GM21526 (cell line): ENCODE measurements around the gene AKR7A2.

Source experiments
- ATAC-seq: cut with Tn5 transposase; IDR thresholded peaks from one replicate; pipeline ENCODE4 v1.9.1; 2021; ENCODE audit warnings: moderate library complexity; ENCODE audit not compliant: unreplicated experiment, low FRiP score

AKR7A2 gene

DNA sequence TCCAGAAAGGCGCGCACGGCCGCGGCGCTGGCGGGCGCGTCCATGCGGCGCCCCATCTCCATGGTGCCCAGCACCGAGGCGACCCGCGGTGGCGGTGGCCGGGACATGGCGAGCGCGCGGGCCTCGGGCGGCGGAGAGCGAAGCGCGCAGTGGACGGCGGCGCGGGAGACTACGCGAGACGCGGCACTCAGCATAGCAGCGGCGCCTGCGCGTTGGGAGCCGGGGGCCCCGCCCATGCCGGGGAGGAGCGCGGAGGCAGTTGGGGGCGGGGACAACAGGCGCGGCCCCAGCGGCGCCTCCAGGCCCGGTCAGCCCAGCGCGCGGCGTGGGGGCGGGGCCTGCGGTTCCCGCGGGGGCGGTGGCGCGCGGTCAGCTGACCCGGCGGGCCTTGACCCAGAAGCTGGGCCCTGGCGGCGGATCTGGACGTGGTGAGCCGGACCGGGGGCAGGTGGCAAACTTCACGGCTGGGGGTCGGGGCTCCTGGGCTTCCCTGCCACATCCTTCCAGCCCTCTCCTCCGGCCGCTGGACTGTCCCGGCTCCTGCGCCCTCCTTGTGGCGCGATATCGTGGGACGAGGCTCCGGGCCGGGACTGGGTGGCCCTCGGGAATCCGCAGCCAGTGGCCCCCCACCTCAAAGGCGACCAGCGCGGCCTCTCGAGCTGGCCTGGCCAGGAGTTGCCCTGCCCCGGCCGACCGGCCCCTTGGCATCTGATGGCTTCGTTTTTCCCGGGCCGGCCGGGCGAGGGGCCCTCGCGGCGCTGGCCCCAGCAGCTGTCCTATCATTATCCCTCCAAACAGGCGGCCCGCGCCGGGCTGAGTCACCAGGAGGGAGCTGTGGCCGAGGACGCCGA lies at the start of gene AKR7A2, which contains the start of gene SLC66A1:
AKR7A2 (minus strand) TSS at position 214 of the 851 bp plus-strand sequence; CDS start at position 194, 20 bp downstream.
SLC66A1 (plus strand) TSS at position 396 of the 851 bp plus-strand sequence. CDS start 5,352 bp downstream, outside the sequence.
- ATAC-seq = peak; percentile 53

DNA sequence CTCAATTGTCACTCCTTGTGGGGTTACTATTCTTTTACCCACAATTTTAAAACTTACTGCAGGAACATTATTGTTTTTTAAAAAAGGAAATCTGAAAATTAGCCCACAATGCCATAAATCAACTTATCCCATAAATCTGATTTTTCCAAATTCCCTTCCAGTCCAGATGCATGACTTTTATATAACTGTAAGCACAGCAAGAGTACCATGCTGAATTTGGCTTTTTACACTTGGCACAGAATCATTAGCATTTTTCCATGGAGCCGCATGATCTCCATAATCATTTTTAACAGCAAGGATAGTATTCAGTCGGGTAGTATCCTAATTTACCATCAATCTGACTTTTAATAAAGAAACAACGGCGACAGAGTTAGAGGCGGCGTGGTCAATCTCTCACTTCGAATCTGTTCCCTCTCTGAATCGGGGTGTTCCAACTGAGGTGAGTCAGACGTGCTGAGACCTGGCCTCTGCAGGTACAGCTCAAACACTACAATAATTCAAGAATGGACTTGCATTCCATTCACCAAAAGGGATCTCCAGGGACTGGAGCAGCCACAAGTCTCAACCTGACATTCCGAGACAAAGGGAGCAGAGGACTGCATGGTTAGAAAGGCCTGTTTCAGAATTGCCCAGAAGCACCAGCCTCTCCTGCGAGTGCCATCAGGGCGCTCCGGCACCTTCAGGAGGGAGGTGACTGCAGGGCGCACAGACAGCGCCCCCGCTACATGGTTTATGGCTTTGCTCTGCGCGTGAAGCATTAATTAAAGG lies 49.1 kb upstream of the AKR7A2 start:
- ATAC-seq = no peak

DNA sequence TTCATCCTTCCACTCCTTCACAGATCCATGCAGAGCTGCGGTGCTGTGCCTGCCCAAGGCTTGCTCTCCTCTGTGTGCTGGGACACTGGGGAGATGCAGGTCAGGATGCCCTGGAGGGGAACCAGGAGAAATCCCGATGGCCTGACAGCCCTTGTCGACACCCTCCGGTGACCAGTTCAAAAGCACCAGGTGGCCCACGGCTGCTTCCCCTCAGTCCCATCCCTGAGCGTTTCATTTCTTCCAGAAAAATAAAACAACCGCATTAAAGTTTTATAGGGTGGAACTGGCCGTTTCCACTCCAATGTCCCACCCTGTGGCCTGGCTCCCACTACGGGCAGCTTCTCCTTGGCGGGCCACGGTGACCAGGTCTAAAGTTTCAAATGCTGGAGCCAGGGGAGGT lies 48.5 kb upstream of the AKR7A2 start:
- ATAC-seq = no peak

DNA sequence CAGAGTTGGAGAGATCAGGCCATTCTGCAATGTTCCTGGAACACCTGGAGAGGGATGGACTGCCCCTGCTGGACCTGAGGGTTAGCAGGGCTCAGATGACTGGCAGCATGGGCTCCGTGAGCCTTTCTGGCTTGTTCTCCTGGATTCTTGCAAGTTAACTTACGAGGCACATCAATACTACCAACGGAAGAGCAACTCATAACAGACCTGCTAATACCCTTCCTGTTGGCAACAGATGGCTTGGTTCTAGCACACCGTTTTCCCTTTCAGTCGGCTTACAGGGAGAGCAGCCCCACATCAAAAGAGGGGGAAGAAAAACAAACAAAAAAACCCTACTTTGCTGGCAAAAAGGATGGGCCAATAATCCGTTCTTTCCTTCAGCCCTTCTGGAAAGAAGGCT lies 48.1 kb upstream of the AKR7A2 start:
- ATAC-seq = no peak

DNA sequence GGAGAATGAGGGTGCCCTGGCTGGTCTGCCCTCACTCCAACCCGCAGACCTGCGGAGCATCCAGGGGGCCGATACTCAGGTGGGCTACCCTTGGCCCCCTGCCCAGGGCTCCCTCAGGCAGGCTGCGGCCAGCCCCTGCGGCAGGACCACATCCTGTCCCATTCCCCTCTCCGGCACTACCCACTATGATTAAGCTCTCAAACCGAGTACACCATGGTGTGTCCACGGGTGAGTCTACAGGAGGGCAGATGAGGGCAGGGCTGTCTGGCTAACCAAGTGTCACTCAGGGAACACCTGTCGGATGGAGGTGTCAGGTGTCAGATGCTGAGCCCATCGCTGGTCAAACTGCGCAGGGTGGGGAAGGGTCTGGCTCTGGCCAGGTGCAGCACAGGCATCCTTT lies 47.4 kb upstream of the AKR7A2 start:
- no peak for ATAC-seq

DNA sequence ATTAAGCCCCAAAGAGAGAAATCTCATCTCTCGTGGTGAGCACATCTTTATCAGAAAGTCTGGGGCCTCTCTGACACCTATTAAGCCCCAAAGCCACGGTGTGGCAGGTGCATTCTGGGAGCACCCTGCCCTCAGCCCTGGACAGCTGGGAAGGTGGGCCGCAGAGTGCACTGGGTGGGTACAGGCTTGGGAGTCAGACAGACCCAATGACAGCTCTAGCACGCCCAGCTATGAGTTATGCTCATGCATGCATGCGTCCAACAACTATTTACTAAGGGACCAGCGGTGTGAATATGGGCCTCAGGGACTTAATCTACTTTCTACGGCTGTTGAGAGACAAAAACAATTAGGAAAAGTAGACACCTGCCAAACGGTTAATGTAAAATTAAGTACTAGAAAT lies 46.8 kb upstream of the AKR7A2 start:
- no peak for ATAC-seq

DNA sequence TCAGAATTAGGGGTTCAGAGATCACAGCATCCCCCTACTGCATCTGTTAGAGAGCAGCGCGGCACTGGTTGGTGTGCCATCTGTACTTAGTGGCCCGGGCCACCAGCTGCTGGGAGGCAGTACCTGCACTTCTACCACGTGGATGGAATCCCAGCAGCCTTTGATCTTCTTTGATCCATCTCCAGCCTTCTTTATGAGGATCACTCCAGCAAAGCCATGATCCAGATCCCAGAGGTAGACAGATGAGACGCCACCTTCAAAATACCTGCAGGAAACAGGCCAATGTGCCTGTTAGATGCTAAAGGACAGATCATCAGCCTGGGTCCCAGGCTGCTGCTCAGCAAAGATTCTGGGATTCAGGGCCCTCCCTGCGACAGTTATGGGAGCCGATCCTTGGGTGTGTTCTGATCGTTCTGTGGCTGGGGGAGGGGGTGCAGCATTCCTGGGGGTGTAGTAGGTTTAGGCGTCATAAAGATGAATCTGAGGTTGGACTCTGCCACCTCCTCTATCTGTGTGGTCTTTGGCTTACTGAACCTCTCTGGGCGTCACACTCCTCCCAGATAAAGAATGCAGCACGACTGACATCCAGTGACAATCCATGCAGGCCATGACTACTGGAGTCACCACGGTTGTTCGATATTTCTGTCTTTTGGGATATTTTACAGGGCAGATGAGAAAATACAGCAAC lies 45.5 kb upstream of the AKR7A2 start:
- no peak for ATAC-seq

DNA sequence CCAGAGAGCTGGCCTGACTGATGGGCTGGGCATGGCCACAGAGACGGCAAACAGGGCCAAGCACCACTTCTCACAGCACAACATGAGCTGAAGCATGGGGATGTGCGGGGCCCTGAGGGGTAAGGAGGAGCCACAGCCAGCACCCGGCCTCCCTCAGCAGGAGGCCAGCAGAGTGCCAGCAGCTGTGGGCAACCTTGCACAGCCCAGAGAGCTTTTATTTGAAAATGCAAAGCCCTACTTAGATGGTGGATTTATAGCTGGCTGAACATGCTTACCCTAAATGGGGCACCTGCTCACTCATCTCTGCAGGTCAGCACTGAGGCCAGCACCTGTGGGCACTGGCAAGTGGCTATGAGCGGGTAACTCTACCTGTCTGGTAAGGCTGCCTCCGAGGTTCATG lies 44.3 kb upstream of the AKR7A2 start:
- ATAC-seq = no peak

DNA sequence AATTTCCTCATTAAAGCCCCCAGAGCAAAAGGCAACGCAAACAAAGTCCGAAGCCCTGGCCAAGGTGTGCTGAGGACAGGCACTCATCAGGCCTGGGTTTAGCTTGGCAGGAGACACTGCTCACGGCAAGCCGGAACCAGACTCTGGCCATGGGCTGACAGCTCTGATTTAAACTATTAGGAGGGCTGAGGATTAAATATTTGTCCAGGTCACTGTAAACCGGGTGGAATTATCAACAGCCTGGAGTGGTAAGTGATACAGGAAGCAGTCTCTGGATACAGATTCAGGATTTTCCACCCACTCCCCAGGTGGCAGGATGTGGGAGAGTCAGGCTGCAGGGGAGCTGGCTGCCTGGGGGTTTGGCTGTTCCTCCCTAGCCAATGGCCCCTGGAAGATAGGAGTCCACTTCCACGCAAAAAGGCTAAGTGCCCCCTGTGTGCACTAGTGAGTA lies 42.6 kb upstream of the AKR7A2 start:
- ATAC-seq = no peak

DNA sequence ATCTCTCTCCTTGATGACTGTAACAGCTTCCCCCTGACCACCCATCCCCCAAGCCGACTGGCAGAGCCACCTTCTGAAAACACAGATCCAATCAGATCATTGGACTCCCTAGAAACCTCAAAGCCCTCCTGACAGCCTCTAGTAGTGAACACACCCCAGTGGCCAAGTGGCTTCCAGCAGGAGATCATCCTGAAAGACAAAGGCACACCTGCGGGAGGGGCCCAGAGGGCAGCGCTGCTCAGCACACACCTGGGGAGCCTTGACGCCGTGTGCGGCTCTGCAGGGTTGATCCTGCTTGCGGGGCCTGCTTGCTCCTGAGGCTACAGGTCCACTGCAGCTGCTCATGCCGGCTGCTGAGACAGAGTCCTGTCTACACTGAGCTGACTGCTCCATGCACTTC lies 41.7 kb upstream of the AKR7A2 start:
- ATAC-seq = no peak

DNA sequence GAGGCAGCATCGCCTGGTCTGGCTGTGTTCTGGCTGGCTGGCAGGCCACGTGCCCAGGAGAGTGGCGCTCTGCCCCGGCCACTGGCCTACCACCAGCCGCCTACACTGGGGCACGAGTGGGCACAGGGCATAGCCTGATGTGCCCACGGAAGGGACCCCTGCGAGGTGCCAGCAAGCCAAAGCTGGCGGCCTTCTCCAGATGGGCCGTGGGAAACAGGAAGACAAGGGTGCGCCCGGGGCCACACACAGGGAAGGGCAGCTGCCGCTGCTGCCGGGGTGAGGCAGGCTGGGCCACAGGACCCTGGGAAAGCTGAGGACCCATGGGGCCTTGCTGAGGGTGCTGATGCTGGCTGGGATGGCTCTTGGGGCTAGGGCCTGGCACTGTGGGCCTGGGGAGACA lies 40.9 kb upstream of the AKR7A2 start:
- no peak for ATAC-seq

DNA sequence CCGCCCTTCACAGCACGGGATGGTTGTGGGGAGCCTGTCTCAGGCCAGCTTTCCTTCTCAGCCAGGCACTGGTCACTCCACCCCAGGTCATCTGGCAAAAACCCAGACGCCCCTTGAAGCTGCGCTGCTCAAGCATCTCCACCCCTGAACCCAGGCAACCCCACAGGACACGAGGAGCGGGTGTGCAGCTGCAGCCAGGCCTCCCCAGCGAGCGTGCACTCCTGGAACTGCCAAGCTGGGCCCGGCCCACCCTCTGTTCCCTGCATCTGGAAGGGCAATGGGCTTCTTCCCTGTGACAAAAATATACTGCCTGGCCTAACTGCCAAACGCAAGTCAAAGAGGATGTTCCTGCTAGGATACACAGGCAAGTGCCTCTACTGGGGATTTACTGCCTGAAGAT lies 39.9 kb upstream of the AKR7A2 start:
- no peak for ATAC-seq

DNA sequence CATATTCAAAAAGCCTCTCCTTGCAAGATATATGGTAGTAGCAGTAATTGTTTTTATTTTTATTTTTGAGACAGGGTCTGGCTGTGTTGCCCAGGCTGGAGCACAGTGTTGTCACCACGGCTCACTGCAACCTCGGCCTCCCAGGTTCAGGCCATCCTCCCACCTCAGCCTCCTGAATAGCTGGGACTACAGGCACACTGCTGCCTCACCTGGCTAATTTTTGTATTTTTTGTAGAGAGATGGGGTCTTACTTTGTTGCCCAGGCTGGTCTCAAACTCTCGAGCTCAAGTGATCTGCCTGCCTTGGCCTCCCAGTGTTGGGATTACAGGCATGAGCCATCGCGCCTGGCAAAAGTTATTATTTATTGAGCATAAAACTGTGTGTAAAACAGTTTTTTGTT lies 38.6 kb upstream of the AKR7A2 start:
- ATAC-seq = no peak

DNA sequence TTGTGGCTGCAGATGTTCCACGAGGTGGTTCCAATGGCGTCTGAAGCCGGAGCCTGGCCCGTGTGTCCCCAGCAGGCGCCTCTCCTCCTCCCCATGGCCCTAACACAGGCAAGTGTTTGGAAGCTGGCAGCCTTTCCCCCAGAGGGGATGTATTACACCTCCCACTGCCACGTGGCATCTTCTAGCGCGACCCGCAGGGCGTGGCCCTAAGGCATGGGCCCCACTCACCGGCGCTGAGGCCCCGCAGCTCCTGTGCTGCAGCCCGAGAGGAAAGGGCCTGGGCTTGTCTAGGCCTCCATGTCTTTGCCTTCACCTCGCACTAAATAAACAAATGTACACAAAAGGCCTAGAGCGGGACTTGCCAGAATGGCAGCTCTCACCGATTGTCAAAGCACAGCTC lies 38.1 kb upstream of the AKR7A2 start:
- no peak for ATAC-seq

DNA sequence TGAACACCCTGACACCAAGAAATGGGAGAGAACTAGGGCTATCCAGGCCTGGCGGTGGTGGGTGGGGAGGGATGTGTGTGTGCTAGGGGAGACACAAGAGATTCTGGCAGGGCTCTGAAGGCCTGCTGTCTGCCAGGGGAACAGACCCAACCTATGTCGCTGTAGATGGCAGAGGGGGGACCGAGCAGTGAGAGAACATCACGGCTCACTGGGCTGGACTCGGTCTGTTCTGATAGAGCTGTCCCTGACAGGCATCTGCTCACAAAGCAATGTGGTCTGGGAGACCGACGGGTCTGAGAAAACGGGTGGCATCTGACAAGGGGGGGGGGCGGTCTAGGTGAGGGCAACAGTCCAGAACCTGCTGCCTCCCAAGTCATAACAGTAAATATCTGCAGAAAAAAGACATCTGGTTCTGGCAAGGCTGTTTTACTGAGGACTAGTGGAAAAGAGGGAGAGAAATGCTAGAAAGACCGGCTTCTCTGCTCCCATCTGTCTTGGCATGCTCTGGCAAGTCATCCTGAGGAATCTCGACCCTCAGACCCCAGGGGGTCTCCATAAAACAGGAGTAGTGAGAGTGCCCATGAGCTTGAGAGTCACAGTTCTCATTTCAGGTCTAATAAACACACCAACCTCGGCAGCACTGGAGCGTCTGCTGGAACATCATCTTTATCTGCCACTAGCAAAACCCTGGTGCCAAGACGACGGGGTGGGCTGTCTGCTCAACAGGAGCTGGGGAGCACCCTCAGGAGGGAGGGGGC lies 36.7 kb upstream of the AKR7A2 start:
- no peak for ATAC-seq

DNA sequence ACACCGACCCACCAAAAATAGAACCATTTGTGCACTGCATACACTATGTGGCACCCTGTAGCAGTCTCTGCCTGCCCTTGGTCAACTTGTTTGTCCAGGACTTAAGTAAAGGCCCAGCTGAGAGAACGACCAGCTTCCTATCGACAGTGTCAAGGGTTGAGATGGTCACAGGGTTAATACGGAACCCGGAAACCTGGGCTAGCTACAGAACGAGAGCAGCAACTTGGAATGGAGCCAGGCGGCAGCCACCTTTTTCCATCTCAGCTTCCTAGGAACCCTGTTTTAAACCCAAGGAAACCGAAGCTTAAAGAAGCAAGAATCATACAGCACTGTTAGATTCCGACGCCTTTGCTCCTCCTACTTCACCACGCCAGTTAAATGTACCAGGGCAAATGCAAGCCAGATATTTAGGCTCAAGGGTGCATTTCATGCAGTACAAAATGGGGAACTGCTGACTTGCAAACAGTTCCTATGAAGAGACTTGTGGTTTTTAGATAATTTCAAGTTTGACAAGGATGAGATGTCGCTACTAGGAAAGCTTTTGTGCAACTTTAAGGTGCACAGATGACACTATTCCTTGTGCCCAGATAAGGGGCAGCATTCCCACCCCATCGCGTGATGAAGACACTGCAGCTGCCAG lies 35.7 kb upstream of the AKR7A2 start:
- ATAC-seq = no peak

DNA sequence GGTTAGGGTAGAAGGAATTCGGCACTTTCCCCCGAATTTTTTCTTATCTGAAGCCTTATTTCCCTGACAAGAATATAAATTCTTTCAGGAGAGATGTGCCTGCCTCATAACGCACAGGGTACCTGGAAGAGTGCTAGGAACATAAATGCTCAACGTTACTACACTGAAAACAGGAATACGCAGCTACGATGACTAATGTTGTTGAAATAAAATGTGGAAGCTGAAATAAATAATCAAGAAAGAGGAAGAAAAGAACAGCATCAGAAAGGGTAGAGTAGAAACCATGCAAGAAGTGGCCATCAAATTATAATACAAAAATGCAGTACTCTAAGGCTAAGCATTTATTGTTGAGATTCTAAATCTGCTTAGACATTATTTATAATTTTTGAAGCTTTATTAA lies 34.1 kb upstream of the AKR7A2 start:
- no peak for ATAC-seq

DNA sequence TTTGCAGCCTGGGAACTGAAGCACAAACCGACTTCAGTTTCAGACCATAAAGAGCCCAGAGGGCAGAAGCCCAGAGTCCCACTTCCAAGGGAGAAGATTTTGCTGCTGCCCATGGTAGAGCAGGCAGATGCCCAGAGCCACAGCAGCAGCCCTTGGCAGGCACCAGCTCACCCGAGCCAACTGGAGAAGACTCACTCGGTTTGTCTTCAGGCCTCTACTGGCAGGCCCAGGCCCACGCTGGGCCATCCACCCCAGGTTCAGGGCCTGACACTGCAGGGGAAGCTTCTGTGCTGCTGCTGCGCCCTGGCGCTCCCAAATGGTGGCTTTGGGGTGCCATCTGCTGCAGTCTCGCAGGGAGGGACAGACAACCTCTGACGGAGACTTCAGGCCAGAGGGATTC lies 33.4 kb upstream of the AKR7A2 start:
- ATAC-seq = no peak

DNA sequence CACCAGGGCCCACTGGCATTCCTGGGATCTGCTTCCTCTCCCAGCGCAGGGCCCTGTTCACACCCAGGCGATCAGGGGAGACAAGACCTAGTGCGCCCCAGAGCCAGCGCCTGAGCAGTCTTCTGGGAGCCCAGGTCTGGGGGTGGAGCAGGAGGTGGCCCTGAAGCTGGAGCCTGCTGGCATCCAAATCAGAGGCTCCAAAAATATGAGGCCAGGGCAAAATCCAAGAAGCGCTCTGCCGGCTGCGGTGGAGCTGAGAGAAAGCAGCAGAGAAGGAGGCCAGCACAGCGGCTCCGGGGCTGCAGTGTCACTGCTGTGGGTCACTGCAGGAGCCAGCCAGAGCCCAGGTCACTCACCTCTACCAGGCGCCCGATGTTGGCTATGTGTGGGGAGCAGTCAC lies 32.9 kb upstream of the AKR7A2 start:
- ATAC-seq = no peak

DNA sequence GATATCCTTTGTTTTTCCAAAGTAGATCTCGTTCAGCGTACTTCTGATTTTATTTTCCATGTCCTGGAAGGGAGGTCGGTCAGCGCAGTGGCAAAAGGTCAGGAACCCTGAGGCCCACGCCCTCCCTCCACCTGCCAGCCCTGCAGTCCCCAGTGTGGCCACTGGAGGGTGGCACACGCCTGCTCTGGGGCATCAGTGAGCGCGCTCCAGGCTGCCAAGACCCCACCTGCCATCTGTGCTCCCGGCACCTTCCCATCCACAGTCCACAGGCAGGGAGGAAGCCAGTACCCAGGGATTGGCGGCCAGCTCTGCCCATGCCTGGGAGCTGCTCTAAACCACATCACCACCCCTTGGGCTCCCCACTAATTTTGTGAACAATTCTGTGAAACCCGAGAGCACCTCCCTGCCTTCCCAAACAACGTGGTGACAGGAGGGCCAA lies 32.4 kb upstream of the AKR7A2 start:
- ATAC-seq = no peak
